ENCODE results near the gene NBEA. TPM values are rescaled to one million over a fixed set of nuclear protein-coding genes. Genes with fewer than 3 reads are reported as not detected.
A peak's percentile ranks its signal among the peaks of the same experiment; 100 is the strongest.
"Not testable (repeated sequence)": the region's sequence is repeated elsewhere in the genome, so short reads cannot be mapped to it uniquely, and the experiment has no call there.

The NBEA gene, protein sequence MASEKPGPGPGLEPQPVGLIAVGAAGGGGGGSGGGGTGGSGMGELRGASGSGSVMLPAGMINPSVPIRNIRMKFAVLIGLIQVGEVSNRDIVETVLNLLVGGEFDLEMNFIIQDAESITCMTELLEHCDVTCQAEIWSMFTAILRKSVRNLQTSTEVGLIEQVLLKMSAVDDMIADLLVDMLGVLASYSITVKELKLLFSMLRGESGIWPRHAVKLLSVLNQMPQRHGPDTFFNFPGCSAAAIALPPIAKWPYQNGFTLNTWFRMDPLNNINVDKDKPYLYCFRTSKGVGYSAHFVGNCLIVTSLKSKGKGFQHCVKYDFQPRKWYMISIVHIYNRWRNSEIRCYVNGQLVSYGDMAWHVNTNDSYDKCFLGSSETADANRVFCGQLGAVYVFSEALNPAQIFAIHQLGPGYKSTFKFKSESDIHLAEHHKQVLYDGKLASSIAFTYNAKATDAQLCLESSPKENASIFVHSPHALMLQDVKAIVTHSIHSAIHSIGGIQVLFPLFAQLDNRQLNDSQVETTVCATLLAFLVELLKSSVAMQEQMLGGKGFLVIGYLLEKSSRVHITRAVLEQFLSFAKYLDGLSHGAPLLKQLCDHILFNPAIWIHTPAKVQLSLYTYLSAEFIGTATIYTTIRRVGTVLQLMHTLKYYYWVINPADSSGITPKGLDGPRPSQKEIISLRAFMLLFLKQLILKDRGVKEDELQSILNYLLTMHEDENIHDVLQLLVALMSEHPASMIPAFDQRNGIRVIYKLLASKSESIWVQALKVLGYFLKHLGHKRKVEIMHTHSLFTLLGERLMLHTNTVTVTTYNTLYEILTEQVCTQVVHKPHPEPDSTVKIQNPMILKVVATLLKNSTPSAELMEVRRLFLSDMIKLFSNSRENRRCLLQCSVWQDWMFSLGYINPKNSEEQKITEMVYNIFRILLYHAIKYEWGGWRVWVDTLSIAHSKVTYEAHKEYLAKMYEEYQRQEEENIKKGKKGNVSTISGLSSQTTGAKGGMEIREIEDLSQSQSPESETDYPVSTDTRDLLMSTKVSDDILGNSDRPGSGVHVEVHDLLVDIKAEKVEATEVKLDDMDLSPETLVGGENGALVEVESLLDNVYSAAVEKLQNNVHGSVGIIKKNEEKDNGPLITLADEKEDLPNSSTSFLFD (N-terminal part only)
- under 1 TPM; 0.12 to 0.23 TPM for total RNA-seq

- CTCF ChIA-PET: no interaction called here
- DNase-seq: peak; percentile 65
- Mint-ChIP-seq H3K27ac (peak within 1 kb of the TSS; percentile 35), H3K4me3 (peak within 1 kb of the TSS; percentile 73), H3K4me1 (peaks cover 17% of the 10 kb centered on the region), H3K9me3 (ENCODE audit: low read depth) (no peaks in the 10 kb centered on the region), H3K36me3 (no peaks in the 10 kb centered on the region), H3K27me3 (peaks cover 45% of the 10 kb centered on the region)
- peak; percentile 71 for ATAC-seq
Observed at GRCh38 chr13:34941835-34942731, at the start of gene NBEA. TSS of gene NBEA (plus strand) at chr13:34942270. CDS start at chr13:34942821, 551 bp downstream.

- Mint-ChIP-seq H3K36me3 (no peaks in the 10 kb centered on the region), H3K4me1 (no peaks in the 10 kb centered on the region), H3K9me3 (ENCODE audit: low read depth) (peaks cover 3% of the 10 kb centered on the region), H3K4me3 (no peak overlapping the region), H3K27me3 (no peaks in the 10 kb centered on the region), H3K27ac (no peak overlapping the region)
- CTCF ChIA-PET: no interaction called here
- ATAC-seq: no peak
- DNase-seq: no peak
Observed at GRCh38 chr13:34894756-34895155, 47.3 kb upstream of the NBEA start.

DNA sequence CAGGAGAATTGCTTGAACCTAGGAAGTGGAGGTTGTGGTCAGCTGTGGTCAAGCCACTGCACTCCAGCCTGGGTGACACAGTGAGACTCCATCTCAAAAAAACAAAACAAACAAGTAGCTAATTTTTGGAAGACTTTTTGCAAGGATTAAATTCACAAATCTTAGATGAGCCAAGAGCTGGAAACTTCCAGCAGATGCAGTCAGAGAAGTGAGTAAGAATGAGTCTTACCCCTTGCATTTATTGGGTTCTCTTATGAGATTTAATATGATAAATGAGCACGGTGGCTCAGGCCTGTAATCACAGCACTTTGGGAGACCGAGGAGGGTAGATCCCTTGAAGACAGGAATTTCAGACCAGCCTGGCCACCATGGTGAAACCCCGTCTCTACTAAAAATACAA is 44.9 kb upstream of the NBEA start:
- Mint-ChIP-seq H3K9me3 (ENCODE audit: low read depth) (peaks cover 3% of the 10 kb centered on the region), H3K4me3 (no peak overlapping the region), H3K36me3 (no peaks in the 10 kb centered on the region), H3K27me3 (peaks cover 2% of the 10 kb centered on the region), H3K4me1 (no peaks in the 10 kb centered on the region), H3K27ac (no peak overlapping the region)
- CTCF ChIA-PET: no interaction called here
- no peak for ATAC-seq
- no peak for DNase-seq

DNA sequence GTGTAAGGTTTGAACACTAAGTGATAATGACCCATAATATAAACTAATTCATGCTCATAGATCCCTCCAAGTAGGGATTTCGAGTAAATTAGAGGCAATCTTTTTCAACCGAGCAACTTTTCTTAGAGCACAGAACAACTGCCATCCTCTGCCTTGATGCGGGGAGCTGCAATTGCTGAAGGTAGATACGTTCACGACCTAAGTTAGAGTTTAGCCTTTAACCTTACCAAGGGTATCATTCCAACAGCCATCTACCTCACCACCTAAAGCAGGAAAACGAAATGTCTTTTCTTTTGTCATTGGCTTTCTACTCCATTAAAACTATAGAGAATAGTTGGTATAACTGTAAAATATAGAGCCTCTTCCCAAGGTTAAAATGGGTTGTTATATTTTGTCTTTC is 42.2 kb upstream of the NBEA start:
- Mint-ChIP-seq H3K27me3 (peaks cover 2% of the 10 kb centered on the region), H3K4me1 (no peaks in the 10 kb centered on the region), H3K9me3 (ENCODE audit: low read depth) (peaks cover 8% of the 10 kb centered on the region), H3K27ac (no peak overlapping the region), H3K4me3 (no peak overlapping the region), H3K36me3 (no peaks in the 10 kb centered on the region)
- CTCF ChIA-PET: no interaction called here
- DNase-seq (no peak), ATAC-seq (no peak)

DNA sequence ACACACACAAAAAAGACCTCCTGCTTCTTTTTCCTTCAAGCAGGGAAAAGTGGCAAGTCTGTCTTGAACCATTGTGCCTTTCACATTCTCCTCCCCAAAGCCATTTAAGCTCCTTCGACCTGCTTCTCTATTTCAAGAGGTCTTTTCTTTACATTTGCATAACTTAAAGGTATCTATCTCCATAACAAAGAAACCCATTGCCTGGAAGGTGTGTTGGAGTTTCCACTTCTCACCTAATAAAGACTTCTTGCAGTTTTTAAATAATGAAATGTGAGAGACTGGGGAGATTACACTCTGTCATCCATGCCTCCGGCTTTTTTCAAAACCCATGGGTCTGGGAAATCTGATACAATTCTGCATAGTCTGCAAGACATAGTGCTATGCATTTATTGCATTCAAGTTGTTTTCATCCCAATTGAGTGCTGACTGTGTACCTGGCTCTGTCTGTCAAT is 41.8 kb upstream of the NBEA start:
- Mint-ChIP-seq H3K27ac (no peak overlapping the region), H3K4me1 (no peaks in the 10 kb centered on the region), H3K4me3 (no peak overlapping the region), H3K9me3 (ENCODE audit: low read depth) (peaks cover 9% of the 10 kb centered on the region), H3K27me3 (peaks cover 2% of the 10 kb centered on the region), H3K36me3 (no peaks in the 10 kb centered on the region)
- no peak for DNase-seq
- no peak for ATAC-seq
- CTCF ChIA-PET: no interaction called here

DNA sequence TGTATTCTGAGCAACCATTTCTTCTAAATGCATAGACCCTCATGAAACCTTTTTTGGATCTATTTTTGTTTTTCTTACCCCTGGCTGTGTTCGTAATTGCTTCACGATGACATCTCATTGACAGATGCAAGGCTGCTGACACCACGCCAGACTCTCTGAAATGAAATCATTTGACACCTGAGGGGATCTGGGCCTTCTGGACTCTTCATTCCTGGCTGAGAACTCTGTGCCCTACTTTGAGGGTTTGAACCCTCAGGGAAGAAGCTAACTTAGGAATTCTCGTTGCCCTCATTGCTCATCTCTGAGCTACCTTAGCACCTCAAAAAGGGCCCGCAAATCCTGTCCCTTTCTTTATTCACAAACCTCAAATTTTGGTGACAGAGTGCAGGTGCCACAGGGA is 40.5 kb upstream of the NBEA start:
- ATAC-seq: no peak
- no peak overlapping the region for H3K4me3 Mint-ChIP-seq
- CTCF ChIA-PET: no interaction called here

DNA sequence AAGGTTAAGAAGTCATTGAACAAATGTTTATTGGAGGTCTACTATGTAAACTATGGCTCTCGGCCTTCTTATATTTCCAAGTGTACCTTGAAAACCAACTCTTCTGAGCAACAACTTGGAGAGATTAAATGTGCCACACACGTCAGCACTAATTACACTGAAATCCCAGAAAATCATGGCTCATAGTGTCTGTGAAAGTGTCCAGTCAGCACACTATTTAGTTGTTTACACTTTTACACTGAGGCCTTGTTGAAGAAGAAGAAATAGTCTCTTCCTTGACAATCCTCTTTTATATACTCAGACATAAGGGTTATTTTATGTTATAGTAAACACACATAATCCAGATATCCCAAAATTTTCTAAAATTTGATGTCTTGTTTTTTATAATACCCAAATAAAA is 30.9 kb upstream of the NBEA start:
- Mint-ChIP-seq H3K36me3 (no peaks in the 10 kb centered on the region), H3K27ac (no peak overlapping the region), H3K9me3 (ENCODE audit: low read depth) (peaks cover 3% of the 10 kb centered on the region), H3K4me3 (no peak overlapping the region), H3K4me1 (no peaks in the 10 kb centered on the region), H3K27me3 (no peaks in the 10 kb centered on the region)
- DNase-seq (no peak), ATAC-seq (no peak)
- CTCF ChIA-PET: no interaction called here

More for the DNA sequence above, 40.5 kb upstream of the NBEA start:
- Mint-ChIP-seq H3K27me3 (peaks cover 2% of the 10 kb centered on the region), H3K9me3 (ENCODE audit: low read depth) (peaks cover 6% of the 10 kb centered on the region), H3K36me3 (no peaks in the 10 kb centered on the region), H3K27ac (no peak overlapping the region), H3K4me1 (no peaks in the 10 kb centered on the region)
- DNase-seq: no peak

- ATAC-seq: no peak
- Mint-ChIP-seq H3K9me3 (ENCODE audit: low read depth) (no peaks in the 10 kb centered on the region), H3K27me3 (no peaks in the 10 kb centered on the region), H3K4me3 (no peak overlapping the region), H3K4me1 (no peaks in the 10 kb centered on the region), H3K27ac (no peak overlapping the region), H3K36me3 (no peaks in the 10 kb centered on the region)
- no peak for DNase-seq
- CTCF ChIA-PET: no interaction called here
Observed at GRCh38 chr13:34913040-34913439, 29.0 kb upstream of the NBEA start.

GRCh38 chr13:34914416-34914815 is 27.7 kb upstream of the NBEA start:
- H3K4me1 Mint-ChIP-seq: no peaks in the 10 kb centered on the region
- peaks cover 4% of the 10 kb centered on the region for H3K9me3 Mint-ChIP-seq (ENCODE audit: low read depth)
- ATAC-seq: no peak
- no peak for DNase-seq
- no peaks in the 10 kb centered on the region for H3K36me3 Mint-ChIP-seq
- CTCF ChIA-PET: no interaction called here
- H3K27ac Mint-ChIP-seq: no peak overlapping the region
- no peaks in the 10 kb centered on the region for H3K27me3 Mint-ChIP-seq
- H3K4me3 Mint-ChIP-seq: no peak overlapping the region

GRCh38 chr13:34926508-34926907 is 15.6 kb upstream of the NBEA start:
- H3K27ac Mint-ChIP-seq: no peak overlapping the region
- H3K9me3 Mint-ChIP-seq (ENCODE audit: low read depth): no peaks in the 10 kb centered on the region
- CTCF ChIA-PET: no interaction called here
- no peak overlapping the region for H3K4me3 Mint-ChIP-seq
- ATAC-seq: no peak
- no peaks in the 10 kb centered on the region for H3K36me3 Mint-ChIP-seq
- DNase-seq: no peak
- no peaks in the 10 kb centered on the region for H3K4me1 Mint-ChIP-seq
- H3K27me3 Mint-ChIP-seq: no peaks in the 10 kb centered on the region

DNA sequence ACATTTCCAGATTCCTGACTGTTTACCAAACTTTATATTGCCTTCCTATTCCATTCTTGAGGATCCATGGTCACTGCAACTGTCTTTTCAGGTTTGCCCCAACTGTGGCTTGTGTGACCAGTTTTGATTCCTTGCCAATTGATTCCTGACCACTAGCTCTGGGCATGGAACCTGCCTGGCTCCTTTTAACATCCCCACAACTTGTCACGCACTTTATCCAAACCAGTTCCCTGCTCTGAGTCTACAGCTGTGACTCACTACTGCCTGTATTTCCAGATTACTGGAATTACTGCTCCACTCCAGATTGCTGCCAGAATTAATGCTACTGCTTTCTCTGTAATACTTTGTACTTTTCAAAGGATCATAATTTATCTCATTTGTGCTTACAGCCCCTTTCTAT is 13.4 kb upstream of the NBEA start:
- H3K4me3 Mint-ChIP-seq; H3K9me3 Mint-ChIP-seq (ENCODE audit: low read depth); H3K27ac Mint-ChIP-seq; H3K27me3 Mint-ChIP-seq; ATAC-seq; H3K36me3 Mint-ChIP-seq; DNase-seq; H3K4me1 Mint-ChIP-seq; CTCF ChIA-PET: not testable (repeated sequence)

- ATAC-seq (no peak), DNase-seq (no peak)
- Mint-ChIP-seq H3K27ac (no peak overlapping the region), H3K4me1 (no peaks in the 10 kb centered on the region), H3K9me3 (ENCODE audit: low read depth) (no peaks in the 10 kb centered on the region), H3K27me3 (no peaks in the 10 kb centered on the region), H3K4me3 (no peak overlapping the region), H3K36me3 (no peaks in the 10 kb centered on the region)
- CTCF ChIA-PET: no interaction called here
Observed at GRCh38 chr13:34931572-34931971, 10.5 kb upstream of the NBEA start.

DNA sequence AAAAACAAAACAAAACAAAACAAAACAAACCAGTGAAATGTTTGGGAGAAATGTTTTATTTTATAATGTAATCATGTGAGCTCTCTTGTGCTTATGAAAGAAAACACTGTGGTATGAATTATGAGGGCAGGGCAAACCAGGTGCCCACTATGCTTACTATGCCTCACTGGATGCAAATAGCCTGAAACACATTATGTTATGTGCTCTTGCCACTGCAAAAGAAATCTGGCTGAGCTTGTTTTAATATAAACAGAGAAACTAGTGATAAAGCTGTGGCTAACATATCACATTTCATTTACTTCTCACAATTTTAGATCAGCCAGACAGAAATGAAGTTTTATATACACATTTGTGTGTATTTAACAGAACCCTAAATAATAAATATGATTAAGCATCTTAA is 8.7 kb upstream of the NBEA start:
- H3K27me3 Mint-ChIP-seq: no peaks in the 10 kb centered on the region
- H3K4me3 Mint-ChIP-seq: no peak overlapping the region
- ATAC-seq (no peak), DNase-seq (no peak)
- no peaks in the 10 kb centered on the region for H3K36me3 Mint-ChIP-seq
- H3K9me3 Mint-ChIP-seq (ENCODE audit: low read depth): no peaks in the 10 kb centered on the region
- CTCF ChIA-PET: no interaction called here
- H3K4me1 Mint-ChIP-seq: no peaks in the 10 kb centered on the region
- H3K27ac Mint-ChIP-seq: no peak overlapping the region
